NOMO-1 treated with DMSO at 0.1 percent for 48 hours (cell line): ENCODE results near the gene ALKBH7.
"Not testable (repeated sequence)": the region's sequence is repeated elsewhere in the genome, so short reads cannot be mapped to it uniquely, and the experiment has no call there.

Source experiments
- DNase-seq: peaks from one replicate; lab custom pipeline; 2025; ENCODE audit not compliant: unreplicated experiment; lab: John Stamatoyannopoulos, UW

The ALKBH7 gene

GRCh38 chr19:6372594-6373095 is at the start of gene ALKBH7:
Gene ALKBH7 (plus strand): TSS chr19:6372794. CDS start chr19:6372821, 27 bp downstream.
- peak; percentile 100 for DNase-seq

- DNase-seq: no peak
These were observed 47.8 kb upstream of the ALKBH7 start for GRCh38 chr19:6324757-6325156.

GRCh38 chr19:6325614-6326013 is 47.0 kb upstream of the ALKBH7 start:
- DNase-seq: no peak

GRCh38 chr19:6326815-6327214 is 45.8 kb upstream of the ALKBH7 start:
- no peak for DNase-seq

GRCh38 chr19:6333439-6333838 is 39.2 kb upstream of the ALKBH7 start, which contains the start of gene ACER1:
Gene ACER1 (minus strand): TSS chr19:6333612. CDS start chr19:6333551, 61 bp downstream.
- DNase-seq: no peak

GRCh38 chr19:6334490-6335285 is 37.9 kb upstream of the ALKBH7 start:
- DNase-seq: no peak

- no peak for DNase-seq
These were observed 31.9 kb upstream of the ALKBH7 start for GRCh38 chr19:6340493-6341201.

- DNase-seq: no peak
These were observed 29.1 kb upstream of the ALKBH7 start for GRCh38 chr19:6343462-6343861.

- DNase-seq: not testable (repeated sequence)
These were observed 23.3 kb upstream of the ALKBH7 start for GRCh38 chr19:6349271-6349670.

GRCh38 chr19:6350688-6351087 is 21.9 kb upstream of the ALKBH7 start:
- DNase-seq: no peak

- DNase-seq: no peak
These were observed 20.0 kb upstream of the ALKBH7 start for GRCh38 chr19:6352381-6353165.

GRCh38 chr19:6354098-6354674 is 18.4 kb upstream of the ALKBH7 start:
- DNase-seq: no peak

GRCh38 chr19:6355321-6356040 is 17.1 kb upstream of the ALKBH7 start:
- not testable (repeated sequence) for DNase-seq

GRCh38 chr19:6357174-6357573 is 15.4 kb upstream of the ALKBH7 start:
- DNase-seq: no peak

- no peak for DNase-seq
These were observed 14.6 kb upstream of the ALKBH7 start for GRCh38 chr19:6358003-6358402.

- no peak for DNase-seq
These were observed 12.8 kb upstream of the ALKBH7 start for GRCh38 chr19:6359568-6360341.

GRCh38 chr19:6360445-6360844 is 12.1 kb upstream of the ALKBH7 start:
- DNase-seq: not testable (repeated sequence)

- not testable (repeated sequence) for DNase-seq
These were observed 11.8 kb upstream of the ALKBH7 start for GRCh38 chr19:6360857-6361216.

GRCh38 chr19:6362027-6362350 is 10.6 kb upstream of the ALKBH7 start:
- no peak for DNase-seq

- no peak for DNase-seq
These were observed 10.2 kb upstream of the ALKBH7 start for GRCh38 chr19:6362351-6362801.
